HG03575 (cell line): Measurements from ENCODE around the gene KRT6A.
"Not testable (repeated sequence)": the region's sequence is repeated elsewhere in the genome, so short reads cannot be mapped to it uniquely, and the experiment has no call there.

Experiments used
- ATAC-seq: cut with Tn5 transposase; IDR thresholded peaks from one replicate; pipeline ENCODE4 v1.9.1; 2021; ENCODE audit not compliant: unreplicated experiment, insufficient number of reproducible peaks, low FRiP score; ENCODE audit errors: extremely low read depth

KRT6A gene

DNA sequence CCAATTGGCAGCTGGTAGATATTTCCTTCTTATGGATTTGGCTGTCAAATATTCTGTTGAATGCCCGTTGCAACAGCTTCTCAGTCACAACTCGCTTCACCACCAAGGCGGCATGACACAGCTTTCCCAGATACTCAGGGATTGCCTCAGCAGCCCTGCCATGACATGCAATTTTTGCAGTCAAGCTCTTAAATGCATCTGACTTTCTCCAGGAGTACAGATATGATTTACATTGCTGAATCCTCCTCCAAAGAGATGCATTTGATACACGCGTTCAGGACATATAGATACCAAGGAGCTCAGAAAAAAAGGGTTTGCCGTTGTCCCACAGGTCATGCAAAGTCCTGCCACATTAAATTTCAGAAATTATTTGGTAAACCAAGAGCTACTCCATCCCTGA lies 20.7 kb upstream of the KRT6A start:
- no peak for ATAC-seq

- ATAC-seq = no peak
Observed at GRCh38 chr12:52508211-52508610, 15.2 kb upstream of the KRT6A start.

- ATAC-seq = no peak
Observed at GRCh38 chr12:52506858-52507715, 14.0 kb upstream of the KRT6A start.

- ATAC-seq = no peak
Observed at GRCh38 chr12:52502877-52503276, 9.8 kb upstream of the KRT6A start.

DNA sequence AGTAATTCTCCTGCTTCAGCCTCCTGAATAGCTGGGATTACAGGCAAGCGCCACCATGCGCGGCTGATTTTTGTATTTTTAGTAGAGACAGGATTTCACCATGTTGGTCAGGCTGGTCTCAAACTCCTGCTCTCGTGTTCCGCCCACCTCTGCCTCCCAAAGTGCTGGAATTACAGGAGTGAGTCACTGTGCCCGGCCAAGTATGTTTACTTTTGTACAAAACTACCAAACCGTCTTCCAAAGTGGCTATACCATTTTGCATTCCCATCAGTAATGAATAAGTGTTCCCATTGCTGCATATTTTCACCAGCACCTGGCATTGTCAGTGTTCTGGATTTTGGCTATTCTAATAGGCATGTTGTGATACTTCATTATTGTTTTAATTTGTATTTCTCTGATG lies 8.4 kb upstream of the KRT6A start:
- no peak for ATAC-seq

GRCh38 chr12:52500574-52500973 lies 7.5 kb upstream of the KRT6A start:
- ATAC-seq = not testable (repeated sequence)

DNA sequence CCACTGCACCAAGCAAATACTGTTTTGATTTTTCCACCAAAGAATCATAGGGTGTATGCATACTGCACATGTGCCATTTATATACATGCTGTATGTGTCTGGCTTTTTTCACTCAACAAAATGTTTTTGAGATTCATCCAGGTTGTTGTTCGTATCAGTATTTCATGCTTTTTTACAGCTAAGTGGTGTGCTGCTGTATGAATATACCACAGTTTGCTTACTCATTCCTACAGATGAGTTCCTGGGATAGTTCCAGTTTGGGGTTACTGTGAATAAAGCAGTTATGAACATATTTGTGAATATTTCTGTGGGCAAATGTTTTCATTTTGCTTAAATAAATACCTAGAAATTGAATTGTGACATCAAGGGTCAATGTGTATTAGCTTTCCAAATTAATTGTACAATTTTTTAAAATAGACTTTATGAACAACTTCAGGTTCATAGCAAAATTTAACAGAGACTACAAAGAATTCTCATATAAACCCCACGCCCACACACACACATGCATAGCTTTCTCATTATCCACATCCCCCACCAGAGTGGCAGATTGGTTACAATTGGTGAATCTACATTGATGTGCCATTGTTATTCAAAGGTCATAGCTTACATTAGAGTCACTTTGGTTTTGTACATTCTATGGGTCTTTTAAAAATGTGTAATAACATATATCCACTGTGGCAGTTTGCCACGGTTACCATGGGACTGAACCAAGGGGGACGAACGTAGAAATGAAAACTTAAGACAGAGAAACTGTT lies 6.9 kb upstream of the KRT6A start:
- no peak for ATAC-seq

- no peak for ATAC-seq
Observed at GRCh38 chr12:52498946-52499345, 5.9 kb upstream of the KRT6A start.

DNA sequence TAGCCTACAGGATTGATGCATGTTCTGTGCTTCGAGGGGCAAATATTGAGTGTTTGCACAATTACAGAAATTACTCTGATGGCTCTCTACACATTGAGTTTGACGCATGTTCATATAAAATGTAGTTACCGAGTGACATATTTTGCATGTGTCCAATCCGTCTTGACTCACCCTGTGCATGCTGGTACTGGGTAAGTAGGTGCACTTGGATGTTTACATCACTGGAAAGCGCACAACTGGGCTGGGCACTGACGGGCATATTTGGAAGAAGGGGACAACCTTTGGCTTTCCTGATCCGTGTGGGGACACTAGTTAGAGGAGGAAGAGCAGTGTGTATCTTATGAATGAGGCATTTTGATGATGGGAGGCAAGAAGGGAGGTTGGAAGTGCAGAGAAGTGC lies 4.9 kb upstream of the KRT6A start:
- no peak for ATAC-seq

DNA sequence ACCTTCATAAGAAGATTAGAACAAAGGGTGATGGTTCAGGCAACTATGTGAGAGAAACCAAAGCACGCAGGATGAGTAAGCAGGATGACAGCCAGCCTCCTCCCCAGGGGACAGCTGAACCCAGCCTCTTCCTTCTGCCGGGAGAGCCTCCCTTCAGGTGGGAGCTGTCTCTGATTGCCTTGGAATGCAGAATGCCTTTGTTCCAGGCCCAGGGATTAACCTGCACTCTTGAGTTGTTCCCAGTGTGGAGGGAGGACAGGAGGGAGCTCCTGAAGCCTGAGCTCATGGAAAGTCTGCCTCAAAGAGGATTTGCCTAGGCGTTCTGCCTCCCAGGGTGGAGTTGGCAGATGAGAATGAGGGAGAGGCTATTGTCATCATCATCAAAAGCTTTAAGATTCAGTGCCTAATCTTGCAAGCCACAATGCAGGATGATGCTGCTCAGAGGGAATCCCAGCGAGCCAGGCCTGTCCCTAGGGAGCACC lies 3.6 kb upstream of the KRT6A start:
- ATAC-seq = no peak

DNA sequence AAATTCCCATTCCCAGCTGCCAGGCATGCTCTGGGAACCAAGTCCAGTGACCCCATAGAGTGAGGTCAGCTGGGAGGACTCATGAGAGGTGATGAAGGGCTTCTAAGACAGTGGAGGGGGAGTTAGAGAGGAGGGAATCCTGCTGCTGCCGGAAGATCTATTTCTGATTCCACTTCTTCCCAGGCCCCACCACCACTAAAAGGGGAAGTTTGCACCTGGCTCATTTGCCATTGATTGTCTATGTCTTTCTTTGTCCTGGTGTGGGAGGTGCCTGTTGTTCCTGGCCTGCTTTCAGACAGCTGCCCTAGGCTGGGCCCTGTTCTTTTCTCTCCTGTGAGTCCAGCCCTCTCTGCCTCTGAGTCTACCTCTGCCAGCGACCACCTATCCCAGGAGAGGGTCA lies 3.0 kb upstream of the KRT6A start:
- ATAC-seq = no peak

- ATAC-seq = no peak
Observed at GRCh38 chr12:52495389-52495788, 2.3 kb upstream of the KRT6A start.

DNA sequence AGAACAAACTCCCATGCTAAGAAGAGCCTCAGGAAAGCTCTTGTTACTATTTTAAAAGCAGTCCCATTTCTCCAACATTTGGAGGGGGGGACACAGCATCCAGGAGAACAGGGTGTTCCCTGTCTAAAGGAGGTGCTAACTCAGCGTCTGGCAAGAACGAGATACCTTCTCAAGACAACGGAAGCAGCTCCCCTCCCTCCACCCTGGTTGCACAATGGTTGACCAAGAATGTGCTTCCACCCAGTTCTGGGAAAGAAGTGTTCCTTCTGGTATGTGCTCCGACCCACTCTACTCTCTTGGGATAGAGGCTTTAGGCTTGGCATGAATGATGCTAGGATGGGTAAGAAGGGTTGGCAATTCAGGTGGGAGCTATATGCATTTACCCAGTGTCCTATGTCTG lies 1.5 kb upstream of the KRT6A start:
- no peak for ATAC-seq

DNA sequence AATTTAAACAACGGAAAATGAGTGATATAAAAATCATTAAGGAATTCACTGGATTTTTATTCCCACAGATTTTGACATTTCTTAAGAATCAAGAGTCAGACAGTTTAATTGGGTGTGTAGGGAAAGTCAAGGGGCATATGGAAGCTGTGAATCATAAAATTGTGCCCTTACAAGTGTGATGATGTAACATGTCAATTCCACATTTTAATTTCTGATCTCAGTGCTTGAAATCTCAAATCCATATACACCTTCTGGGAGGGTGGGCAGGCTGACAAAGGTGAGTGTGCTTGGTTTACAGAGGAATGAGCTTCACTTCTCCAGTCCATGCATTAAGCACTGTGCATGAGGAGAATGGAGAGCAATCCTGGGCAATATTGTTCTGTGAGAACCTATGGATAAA lies 1.0 kb upstream of the KRT6A start:
- ATAC-seq = no peak

DNA sequence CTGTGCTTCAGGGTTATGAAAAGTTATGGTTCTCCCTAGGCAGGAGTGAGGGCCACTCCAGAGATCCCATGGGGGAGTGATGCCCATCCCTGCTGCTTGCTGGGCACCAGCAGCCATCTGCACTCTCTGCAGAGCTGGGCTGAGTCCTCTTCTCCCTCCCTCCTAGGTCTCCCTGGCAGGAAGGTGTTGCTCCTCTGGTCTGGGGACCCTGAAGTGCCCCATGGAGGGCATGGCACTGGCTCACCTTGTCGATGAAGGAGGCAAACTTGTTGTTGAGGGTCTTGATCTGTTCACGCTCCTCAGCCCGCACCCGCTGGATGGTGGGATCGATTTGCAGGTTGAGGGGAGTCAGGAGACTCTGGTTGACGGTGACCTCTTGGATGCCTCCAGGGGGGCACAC lies 652 bp downstream of the KRT6A start:
- ATAC-seq = not testable (repeated sequence)

DNA sequence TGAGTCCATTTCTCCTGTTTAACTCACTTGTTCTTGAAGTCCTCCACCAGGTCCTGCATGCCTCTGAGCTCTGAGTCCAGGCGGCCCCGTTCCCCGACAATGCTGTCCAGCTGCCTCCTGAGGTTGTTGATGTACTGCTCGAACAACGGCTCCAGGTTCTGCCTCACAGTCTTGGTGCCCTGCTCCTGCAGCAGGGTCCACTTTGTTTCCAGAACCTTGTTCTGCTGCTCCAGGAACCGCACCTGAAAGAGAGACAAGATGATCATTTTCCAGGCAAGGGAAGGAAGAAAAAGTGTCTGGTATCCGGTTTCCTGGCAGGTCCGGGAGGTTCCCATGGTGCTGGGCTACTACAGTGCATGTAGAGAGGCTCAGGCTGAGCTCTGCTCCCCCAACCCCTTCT lies 1.6 kb downstream of the KRT6A start:
- ATAC-seq = not testable (repeated sequence)

- no peak for ATAC-seq
Observed at GRCh38 chr12:52488736-52489135, 4.3 kb downstream of the KRT6A start.

GRCh38 chr12:52487744-52488443 lies 5.2 kb downstream of the KRT6A start:
- ATAC-seq = not testable (repeated sequence)

DNA sequence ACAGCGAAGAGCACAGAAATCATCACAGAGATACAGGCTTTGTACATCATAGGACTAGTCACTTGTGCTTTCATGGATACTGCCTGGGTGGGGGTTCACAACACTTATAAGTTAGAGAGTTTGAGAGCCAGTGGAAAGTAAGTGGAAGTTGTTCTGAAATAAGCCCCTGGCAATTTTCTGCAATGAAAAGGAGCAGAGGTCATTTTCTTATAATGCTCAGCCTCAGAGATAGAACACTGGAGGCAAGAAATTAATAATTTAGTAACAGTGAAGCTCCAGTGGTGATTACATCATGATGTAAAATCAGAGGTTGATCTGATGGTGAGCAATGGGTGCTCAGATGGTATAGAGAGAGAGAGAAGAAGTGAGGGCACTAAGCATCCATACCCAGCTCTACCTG lies 5.8 kb downstream of the KRT6A start:
- ATAC-seq = no peak
